NCI-H146 treated with DMSO at 0.1 percent for 48 hours (cell line): ENCODE measurements around the gene BMAL2.
A peak's percentile ranks its signal among the peaks of the same experiment; 100 is the strongest.

Experiments
- DNase-seq: peaks from one replicate; lab custom pipeline; 2025; ENCODE audit not compliant: unreplicated experiment; lab: John Stamatoyannopoulos, UW

The BMAL2 gene, protein sequence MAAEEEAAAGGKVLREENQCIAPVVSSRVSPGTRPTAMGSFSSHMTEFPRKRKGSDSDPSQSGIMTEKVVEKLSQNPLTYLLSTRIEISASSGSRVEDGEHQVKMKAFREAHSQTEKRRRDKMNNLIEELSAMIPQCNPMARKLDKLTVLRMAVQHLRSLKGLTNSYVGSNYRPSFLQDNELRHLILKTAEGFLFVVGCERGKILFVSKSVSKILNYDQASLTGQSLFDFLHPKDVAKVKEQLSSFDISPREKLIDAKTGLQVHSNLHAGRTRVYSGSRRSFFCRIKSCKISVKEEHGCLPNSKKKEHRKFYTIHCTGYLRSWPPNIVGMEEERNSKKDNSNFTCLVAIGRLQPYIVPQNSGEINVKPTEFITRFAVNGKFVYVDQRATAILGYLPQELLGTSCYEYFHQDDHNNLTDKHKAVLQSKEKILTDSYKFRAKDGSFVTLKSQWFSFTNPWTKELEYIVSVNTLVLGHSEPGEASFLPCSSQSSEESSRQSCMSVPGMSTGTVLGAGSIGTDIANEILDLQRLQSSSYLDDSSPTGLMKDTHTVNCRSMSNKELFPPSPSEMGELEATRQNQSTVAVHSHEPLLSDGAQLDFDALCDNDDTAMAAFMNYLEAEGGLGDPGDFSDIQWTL

DNA sequence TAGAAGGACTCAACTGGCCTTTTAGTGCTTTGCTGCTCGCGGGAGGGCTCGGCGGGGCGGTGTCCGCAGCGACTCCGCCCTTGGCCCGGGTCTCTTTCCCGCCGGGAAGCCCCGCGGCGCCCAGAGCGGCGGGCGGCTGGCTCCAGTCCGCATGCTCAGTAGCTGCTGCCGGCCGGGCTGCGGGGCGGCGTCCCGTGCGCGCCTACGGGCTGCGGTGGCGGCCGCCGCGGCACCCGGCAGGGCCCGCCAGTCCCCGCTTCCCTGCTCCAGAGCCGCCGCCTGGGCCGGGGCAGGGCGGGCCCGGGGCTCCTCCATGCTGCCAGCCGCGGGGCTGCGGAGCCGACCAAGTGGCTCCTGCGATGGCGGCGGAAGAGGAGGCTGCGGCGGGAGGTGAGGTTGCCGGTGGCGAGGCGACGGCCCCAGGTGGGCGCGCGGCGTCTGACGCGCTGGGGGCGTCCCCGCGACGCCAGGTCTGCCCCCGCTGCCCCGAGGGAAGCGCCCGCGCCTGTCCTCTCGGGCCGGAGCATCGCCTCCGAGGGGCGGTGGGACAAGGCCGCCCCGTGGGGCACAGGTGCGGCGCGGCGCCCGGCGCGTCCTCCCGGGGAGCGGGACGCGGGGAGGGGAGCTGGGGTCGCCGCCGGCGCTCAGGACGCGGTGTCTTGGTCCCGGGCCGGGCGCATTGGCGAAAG, at the start of gene BMAL2:
Gene BMAL2, plus strand, starts transcription at position 123 of the 689 bp plus-strand sequence. Its CDS starts 237 bp downstream, at position 360.
- DNase-seq, result peak; percentile 52

GRCh38 chr12:27284021-27284420, 48.6 kb upstream of the BMAL2 start:
- DNase-seq, result no peak

GRCh38 chr12:27284751-27285150, 47.9 kb upstream of the BMAL2 start:
- DNase-seq, result no peak

DNA sequence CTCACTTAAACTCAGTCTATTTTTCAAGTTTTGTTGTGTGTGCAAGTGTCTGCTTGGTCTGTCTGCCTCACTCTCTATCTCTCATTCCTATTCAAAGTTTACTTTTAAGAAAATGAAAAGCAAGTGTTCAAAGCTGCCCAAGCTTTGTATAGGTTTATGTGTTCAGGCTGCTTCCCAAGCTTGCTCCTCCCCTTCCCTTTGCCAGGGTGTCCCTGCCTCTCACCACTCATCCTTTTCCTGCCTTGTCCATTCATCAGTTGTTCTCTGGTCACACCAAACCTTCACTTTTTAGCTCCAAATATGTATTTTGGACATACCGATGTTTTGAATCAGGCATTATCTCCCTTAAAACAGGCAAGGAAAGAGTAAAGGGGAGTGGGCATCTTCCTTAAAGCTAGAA, 47.2 kb upstream of the BMAL2 start:
- no peak for DNase-seq

DNA sequence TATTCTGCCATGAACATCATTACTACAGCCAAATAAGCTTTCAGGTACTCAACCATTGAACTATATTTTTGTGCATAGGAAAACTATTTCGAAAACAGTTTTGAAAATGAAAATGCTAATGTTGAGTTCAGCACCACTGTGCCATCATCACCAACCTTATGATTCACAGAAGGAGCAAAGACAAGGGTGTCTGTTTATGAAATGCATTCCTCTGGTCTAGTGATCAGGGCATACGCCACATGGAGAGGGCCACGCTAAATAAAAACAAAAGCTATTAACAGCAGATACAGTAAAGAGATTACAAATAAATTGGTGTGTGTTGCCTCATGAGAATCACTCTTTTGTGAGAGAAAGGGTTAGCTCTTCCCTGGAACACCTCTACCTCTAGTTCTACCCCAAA, 43.2 kb upstream of the BMAL2 start:
- no peak for DNase-seq

DNA sequence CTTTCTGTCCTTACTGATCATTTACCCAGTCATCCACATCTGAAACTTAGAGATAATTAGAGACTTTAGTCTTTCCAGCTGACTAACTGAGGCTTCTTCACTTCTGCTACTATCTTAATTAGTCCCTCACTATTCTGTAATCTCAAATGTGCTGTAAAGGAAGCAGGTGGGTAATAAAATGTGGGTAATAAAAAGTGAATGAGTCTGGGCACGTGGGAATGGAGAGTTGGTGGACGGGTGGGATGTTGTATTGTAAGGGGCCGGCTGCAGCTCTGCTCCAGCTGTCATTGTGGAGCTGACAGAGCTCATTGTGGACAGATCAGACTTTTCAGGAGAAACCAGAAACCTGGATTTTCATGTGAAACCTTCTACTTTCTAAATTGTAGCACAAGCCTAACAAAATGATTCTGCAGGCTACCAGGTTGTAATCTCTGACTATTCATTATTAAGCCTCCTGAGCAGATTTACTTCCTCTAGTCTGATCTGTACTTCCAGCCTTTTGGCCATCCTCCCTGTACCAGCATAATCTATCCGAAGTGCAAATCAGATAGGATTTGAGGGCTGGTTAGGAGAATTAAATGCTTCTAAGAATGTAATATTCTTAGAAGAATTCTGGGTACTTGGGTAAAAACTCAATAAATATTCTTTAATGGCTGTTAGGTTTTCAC, 42.0 kb upstream of the BMAL2 start:
- no peak for DNase-seq

DNA sequence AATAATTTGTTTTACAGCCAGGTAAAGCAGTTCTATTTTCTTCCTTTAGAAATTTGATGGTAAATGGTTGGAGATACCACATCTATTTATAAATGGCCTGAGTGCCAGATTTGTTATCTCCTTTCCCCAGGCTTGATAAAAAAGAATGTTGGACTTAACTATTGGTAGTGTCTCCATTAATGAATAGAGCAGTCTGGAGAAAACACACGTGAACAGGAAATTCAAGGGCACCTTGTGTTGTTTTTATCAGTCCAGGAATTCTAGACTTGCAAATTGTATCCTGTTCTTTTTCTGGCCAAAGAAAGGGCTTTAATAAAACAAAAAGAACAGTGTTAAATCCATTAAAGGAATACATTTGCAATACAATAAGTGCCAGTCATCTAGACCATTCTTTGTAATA, 40.8 kb upstream of the BMAL2 start:
- no peak for DNase-seq

- no peak for DNase-seq
Observed at GRCh38 chr12:27292718-27293117, 39.9 kb upstream of the BMAL2 start.

GRCh38 chr12:27293463-27293862, 39.2 kb upstream of the BMAL2 start:
- no peak for DNase-seq

DNA sequence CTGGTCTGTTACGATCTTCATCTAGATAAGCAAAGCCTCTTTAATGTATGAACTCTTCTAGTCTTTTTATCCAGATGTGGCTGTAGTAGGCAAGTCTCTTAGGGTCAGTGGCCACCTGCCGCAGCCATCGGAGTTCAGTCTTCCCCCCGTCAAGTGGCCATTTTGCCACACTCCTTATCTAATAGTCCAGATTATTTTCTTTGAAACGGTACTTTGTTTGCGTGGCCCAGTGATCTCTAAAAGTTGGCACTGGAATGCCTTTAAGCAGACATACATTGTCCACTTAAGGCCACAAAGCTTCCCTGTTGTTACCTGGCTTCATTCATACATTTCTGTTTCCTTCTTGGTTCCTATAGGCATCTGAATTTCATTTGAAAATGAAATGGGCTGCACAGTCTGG, 36.0 kb upstream of the BMAL2 start:
- DNase-seq, result no peak

DNA sequence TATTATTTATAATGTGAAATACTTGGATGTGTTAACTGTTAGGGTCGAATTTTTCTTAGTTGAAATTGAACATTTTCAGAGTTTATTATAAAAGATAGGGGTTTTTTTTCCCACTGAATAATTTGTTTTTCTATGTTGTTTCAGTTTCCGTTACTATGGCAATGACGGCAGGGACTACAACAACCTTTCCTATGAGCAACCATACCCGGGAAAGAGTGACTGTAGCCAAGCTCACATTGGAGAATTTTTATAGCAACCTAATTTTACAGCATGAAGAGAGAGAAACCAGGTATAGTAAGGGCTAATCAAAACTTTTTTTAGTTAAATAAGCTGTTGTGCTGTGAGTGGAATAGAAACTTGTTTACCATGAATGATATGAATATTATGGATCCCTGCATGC, 35.1 kb upstream of the BMAL2 start:
- no peak for DNase-seq

- DNase-seq, result no peak
Observed at GRCh38 chr12:27299102-27299501, 33.5 kb upstream of the BMAL2 start.

DNA sequence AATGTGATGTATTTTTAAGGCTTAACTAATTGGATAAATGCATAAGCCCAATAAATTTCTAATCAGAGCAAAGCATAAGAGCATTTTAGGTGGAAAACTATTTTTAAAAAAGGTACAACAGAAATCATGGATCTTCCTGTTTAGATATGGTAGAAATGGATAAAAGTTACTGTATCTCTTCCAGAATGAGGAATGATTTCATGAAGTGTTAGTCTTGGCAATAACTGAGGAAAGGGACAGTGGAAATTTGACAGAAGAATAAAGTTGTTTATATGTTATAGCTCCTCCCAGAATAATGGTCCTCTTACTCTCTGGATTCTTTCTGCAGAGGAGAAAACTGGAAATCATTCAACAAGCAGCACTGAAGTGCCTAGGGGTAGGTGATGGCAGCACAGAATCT, 32.4 kb upstream of the BMAL2 start:
- DNase-seq, result no peak

DNA sequence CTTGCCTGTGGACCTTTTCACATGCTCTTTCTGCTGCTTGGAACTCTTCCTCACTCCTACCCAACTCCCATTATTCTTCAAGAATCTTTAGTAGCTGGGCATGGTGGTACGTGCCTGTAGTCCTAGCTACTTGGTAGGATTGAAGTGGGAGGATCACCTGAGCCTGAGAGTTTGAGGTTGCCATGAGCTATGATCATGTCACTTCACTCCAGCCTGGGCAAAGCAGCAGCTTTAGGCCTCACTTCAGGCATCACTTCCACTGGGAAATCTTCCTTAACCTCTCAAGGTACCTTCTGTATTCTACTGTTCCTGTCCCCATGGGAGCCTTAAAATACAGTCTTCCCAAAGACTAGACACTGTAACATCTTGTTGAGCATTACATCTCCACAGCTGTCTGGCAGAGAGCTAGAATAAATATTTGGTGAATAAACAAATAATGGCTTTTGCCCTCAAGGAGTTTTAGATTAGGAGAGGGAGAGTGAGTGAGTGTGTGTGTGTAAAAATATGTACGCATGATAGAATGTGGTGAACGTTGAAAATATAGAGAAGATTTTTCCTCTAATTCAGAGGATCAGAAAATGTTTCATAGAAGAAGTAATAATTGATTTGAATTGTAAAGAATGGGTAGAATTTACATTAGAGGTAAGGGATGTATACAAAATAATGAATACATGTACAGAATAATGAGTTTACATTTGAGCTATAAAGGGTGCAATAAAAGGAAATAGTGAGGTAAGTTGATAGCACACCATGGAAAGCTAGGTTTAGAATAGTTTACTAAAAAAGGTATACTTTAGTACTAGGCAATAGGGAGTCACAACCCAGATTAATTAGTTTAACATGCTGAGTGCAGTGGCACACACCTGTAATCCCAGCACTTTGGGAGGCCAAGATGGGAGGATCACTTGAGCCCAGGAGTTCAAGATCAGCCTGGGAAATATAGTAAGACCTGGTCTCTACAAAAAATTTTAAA, 29.2 kb upstream of the BMAL2 start:
- no peak for DNase-seq

- no peak for DNase-seq
Observed at GRCh38 chr12:27304856-27305255, 27.8 kb upstream of the BMAL2 start.

DNA sequence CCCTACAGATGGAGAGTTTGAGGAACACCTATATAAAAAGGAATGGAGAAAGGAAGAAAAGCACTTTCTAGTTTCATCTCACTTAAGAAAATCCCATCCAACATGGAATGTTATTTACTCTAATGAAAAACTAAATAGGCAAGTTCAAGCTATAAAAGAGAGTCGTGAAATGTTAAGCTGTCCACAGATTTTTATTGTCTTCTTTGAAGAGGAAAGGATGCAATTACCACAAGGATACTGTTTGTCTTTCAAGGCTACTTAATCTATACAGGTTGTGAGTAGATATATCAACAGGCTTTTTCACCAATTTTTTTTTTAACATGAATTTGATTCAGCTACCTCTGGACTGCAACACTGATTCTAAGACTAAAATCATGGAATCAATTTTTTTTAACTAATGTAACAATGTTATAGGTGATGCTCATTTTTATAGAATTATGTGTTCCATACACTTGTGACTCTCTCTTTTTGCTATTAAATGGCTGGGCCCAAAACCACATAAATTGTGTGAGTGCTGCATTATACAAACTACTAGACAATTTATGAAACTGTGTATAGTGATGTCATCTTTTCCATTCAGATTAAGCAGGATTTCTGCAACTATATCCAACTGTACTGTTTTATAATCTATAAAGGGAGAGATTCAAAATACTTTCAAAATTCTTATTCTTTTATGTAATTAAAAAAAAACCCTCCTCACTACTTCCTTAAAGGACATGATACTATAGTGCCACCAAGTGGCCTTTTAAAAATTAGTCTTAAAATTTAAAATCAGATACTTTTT, 26.8 kb upstream of the BMAL2 start:
- peak; percentile 26 for DNase-seq

DNA sequence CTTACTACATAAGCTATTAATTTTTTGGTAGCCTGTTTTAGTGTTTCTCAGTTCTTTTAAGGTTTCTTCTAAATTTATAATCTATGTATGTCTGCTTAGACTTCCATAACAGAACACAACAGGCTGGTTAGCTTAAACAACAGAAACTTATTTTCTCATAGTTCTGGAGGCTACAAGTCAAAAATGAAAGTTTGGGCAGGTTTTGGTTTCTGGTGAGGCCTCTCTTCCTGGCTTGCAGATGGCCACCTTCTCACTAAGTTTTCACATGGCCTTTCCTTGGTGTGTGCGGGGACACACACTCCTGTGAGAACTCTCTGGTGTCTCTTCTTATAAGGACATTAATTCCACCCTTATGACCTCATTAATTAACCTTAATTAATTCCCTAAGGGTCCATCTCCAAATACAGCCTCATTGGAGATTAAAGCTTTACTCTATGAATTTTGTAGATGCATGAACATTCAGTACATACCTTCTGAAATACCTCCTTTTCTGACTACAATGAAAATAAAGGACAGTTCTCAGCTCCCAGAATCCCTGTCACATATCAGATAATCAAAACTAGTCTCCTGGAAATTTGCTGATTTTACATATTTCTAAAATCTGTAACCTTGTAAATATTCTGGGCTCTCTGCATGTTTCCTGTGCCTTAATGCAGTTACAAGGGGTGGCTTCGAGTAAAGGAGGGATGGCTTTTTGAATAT, 23.2 kb upstream of the BMAL2 start:
- no peak for DNase-seq

DNA sequence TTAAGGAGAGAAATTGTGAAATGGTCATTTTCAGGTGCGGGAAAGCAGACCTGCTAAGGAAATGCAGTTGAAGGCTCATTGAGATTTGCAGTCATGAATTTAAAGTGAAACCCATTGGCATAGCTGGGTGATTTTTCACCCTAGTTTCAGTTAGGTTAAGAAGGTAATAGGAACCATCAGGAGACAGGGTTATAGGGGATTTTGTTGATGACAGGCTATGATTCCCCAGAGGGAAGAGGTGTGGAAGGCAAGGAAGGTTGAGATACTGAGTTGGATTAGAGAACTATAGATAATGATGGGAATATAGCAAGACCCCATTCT, 22.7 kb upstream of the BMAL2 start:
- no peak for DNase-seq

DNA sequence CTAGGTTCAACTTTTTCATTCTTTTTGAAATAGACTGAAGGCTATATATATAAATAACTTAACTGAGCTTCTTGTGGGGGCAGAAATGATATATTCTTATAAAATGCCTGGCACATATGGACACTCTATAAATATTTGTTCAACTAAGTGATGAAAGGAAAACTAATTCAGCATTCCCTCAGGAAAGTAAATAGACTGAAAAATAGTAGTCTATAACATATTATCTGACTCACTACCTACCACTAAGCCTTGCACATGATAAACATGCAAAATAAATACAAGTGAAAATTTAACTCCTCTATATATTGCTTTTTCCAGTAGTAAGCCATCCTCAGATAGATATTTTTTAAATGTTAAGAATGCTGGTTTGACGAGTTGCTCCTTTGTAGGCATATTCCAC, 15.7 kb upstream of the BMAL2 start:
- DNase-seq, result no peak
